NK-92 treated with Interleukin-12 subunit alpha and Interleukin-12 subunit beta, amount 100 ng/mL, for 24 hours (cell line): Measurements from ENCODE around the gene MYO5B.
"Not testable (repeated sequence)": the region's sequence is repeated elsewhere in the genome, so short reads cannot be mapped to it uniquely, and the experiment has no call there.

Experiments
- DNase-seq: peaks from one replicate; lab custom pipeline; 2025; lab: John Stamatoyannopoulos, UW

MYO5B gene

DNA sequence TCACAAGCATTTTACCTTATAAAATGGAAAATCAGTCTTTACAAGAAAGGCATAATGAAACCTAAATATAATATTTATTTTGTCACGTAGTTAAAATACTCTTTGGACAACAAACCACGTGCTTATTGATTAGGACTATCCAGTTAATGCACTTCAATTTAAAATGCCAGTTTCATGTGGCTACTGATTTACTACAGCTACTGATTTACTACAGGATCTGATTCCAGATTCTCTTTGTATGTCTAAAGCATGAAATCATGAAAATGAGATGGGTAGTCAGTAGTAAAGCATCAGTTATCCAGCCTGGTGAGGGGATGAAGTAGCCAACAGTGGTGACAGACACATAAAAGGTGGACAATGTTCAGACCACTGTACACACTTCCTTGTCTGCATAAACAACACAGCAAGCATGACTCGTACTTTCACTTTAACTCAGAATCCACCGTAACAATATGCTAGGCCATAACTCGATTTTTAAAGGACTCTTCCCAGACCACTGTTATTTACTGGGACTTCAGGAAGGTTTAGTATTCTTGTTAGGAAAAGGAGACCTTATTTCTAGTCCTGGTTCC, 406.5 kb downstream of the MYO5B start:
- DNase-seq, result no peak

DNA sequence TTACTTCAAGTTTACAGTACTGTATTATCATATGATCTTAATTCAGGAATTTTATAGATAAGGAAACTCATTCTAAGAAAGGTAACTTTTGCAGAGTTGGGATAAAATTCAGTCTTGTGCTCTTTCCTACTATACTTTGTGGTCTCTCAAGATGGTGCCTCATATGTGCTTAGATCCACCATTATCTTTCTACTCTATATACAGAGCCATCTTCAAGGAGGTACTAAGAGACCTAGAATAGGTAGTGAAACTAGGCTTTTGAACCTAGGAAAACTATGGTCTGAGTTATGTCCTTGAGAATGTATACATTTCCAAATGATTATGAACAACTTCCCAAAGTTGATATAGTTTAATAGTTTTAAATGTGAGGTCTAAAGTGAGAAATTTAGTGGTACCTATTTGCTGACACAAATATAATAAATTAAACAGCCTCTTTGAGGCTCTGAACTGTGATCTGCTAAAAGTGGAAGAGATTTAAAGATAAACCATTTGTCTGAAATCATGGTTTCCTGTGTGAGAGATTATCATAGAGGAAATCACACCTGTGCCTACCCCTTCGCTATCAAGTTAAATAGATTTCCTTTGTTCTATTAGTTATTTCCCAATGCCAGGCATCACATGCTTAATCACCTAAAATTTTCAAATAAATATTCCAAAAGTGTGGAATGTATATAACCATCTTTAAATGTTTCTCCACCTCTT, 408.8 kb downstream of the MYO5B start:
- no peak for DNase-seq

DNA sequence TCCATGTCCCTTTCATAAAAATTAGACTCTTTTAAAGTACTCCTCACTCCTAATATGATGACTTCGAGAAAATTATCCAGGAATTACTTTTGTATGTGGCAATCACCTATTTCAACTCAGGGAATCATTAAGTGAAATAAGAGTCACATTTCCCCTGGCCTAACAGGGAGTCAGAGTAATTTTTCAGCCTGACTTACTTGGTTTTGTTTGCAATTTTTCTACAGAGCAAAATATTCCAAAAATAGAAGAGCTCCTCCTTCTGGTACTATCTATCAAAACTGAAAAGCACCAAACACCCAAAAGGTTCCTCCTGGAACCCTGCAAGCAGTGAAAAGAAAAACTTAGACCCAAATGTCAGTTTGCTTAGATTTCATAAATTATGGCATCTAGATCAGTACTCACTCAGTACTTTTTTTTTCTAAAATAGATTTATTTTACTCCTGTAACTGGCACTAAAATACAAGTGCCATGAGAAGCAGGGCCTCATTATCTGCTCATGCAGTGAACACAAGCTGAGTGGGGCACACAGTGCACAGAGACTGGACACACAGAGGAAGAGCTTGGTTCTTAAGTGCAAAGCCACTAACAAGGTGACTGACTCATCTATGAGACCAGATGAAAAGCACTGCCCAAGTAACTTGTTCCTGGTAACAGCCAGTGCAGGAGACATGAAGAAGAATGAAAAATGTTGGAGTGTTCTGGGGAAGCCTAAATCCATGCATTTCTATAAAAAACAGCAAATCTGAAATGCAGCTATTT, 410.3 kb downstream of the MYO5B start:
- peak; percentile 39 for DNase-seq

DNA sequence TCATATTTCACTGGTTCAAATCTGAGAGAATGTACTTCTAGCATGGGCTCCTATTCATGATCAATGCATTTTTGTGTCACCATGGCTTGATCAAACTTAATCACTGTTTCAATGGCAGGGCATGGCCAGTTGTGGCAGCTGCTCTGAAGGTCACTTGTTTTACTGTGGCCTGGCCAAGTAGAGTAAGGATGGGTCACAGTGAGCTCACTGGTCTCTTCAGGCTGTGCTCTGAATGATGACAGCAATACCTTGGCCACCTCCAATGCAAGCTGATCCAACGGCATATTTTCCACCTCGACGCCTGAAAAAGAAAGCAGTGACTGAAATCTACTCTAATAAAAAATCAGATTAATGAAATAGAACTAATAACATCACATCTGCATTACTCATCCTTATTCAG, 411.3 kb downstream of the MYO5B start:
- not testable (repeated sequence) for DNase-seq

DNA sequence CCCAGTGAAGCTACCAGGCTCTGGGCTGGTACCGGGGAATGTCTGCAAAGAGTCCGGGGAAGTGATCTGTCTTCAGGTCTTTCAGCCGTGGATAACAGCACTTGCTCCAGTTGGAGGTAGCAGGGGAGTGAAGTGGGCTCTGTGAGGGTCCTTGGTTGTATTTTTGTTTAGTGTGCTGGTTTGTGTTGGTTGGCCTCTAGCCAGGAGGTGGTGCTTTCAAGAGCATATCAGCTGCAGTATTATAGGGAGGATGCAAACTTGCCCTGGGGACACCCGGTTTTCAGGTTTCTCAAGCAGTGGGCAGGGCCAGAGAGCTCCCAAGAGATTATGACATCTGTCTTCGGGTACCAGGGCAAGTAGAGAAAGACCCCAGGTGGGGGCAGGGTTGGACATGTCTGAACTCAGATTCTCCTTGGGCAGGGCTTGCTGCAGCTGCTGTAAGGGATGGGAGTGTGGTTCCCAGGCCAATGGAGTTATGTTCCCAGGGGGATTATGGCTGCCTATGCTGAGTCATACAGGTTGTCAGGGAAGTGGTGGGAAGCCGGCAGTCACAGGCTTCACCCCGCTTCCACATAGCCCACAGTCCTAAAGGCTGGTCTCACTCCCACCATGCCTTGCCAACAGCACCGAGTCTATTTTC, 416.0 kb downstream of the MYO5B start:
- no peak for DNase-seq
